ENCODE results near the gene CNKSR2. TPM values are rescaled to one million over a fixed set of nuclear protein-coding genes. Genes with fewer than 3 reads are reported as not detected.

The CNKSR2 gene
- total and polyA plus RNA-seq, 4 donors, result 0.55 to 3.3 (median 2.0) TPM

DNA sequence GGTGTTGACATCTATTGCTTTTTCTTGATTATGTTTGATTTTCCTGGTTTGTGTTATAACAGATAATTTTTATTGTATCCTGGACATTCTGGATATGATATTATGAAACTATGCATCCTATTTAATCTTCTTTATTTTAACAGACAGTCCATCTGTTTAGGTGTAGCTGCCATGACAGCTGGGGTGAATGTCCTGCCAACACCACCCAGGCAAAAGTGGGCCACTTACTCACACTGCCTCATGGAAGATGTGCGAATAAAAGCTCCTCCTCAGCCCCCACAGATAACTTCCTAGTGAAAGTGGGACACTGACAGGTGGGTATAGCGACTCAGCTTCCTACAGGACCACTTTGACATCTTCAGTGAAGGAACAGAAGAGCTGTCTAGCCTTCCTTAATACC lies 18.4 kb upstream of the CNKSR2 start:
- Histone ChIP-seq H3K27ac (ENCODE audit: low read depth in 1 of 2, low read length in 2 of 2) (no peak overlapping the region), H3K4me1 (ENCODE audit: control insufficient read depth in 4 of 4, insufficient read depth in 4 of 4, low read length in 3 of 4) (no peaks in the 10 kb centered on the region), H3K4me3 (ENCODE audit: low read depth in 1 of 3, low read length in 3 of 3) (no peak overlapping the region), H3K36me3 (ENCODE audit: control insufficient read depth in 4 of 4, insufficient read depth in 3 of 4, low read depth in 1 of 4, low read length in 3 of 4) (no peaks in the 10 kb centered on the region), H3K9ac (ENCODE audit: low read depth in 1 of 2, low read length in 2 of 2) (no peak overlapping the region), H3K27me3 (ENCODE audit: control insufficient read depth in 4 of 4, insufficient read depth in 4 of 4, low read length in 3 of 4) (no peaks in the 10 kb centered on the region), H3K9me3 (ENCODE audit: control insufficient read depth in 4 of 4, low read length in 3 of 4) (peaks cover 0 to 4% (median 0%) of the 10 kb centered on the region in 4 donors)
- TF ChIP-seq HNF4A (conservative IDR thresholded peaks at IDR 0.05) (no peak), FOXA2 (IDR thresholded peaks at IDR 0.05) (no peak), FOXA1 (IDR thresholded peaks at IDR 0.05) (no peak), TAF1 (conservative IDR thresholded peaks at IDR 0.05) (no peak), REST (IDR thresholded peaks at IDR 0.05) (no peak), NR2F2 (IDR thresholded peaks at IDR 0.05) (no peak), RAD21 (IDR thresholded peaks at IDR 0.05) (no peak), SP1 (IDR thresholded peaks at IDR 0.05) (no peak)
- TF ChIP-seq, protein P1, sequence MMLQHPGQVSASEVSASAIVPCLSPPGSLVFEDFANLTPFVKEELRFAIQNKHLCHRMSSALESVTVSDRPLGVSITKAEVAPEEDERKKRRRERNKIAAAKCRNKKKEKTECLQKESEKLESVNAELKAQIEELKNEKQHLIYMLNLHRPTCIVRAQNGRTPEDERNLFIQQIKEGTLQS (IDR thresholded peaks at IDR 0.05), result no peak
- WGBS, result 69% methylated on average over 2 of the region's 2 CpGs
- no peak for DNase-seq (ENCODE audit: low spot score)

GRCh38 chrX:21369613-21370012 lies 4.6 kb upstream of the CNKSR2 start:
- 92% methylated on average over 2 of the region's 2 CpGs for WGBS
- Histone ChIP-seq H3K9me3 (ENCODE audit: control insufficient read depth in 4 of 4, low read length in 3 of 4) (no peaks in the 10 kb centered on the region), H3K36me3 (ENCODE audit: control insufficient read depth in 4 of 4, insufficient read depth in 3 of 4, low read depth in 1 of 4, low read length in 3 of 4) (no peaks in the 10 kb centered on the region), H3K4me1 (ENCODE audit: control insufficient read depth in 4 of 4, insufficient read depth in 4 of 4, low read length in 3 of 4) (peaks cover 0 to 6% (median 1%) of the 10 kb centered on the region in 4 donors), H3K4me3 (ENCODE audit: low read depth in 1 of 3, low read length in 3 of 3) (no peak overlapping the region), H3K9ac (ENCODE audit: low read depth in 1 of 2, low read length in 2 of 2) (no peak overlapping the region), H3K27ac (ENCODE audit: low read depth in 1 of 2, low read length in 2 of 2) (no peak overlapping the region), H3K27me3 (ENCODE audit: control insufficient read depth in 4 of 4, insufficient read depth in 4 of 4, low read length in 3 of 4) (no peaks in the 10 kb centered on the region)
- TF ChIP-seq NR2F2 (IDR thresholded peaks at IDR 0.05) (no peak), RAD21 (IDR thresholded peaks at IDR 0.05) (no peak), HNF4A (conservative IDR thresholded peaks at IDR 0.05) (no peak), RXRA (IDR thresholded peaks at IDR 0.05) (no peak), EGR1 (IDR thresholded peaks at IDR 0.05; ENCODE audit: low read depth in 2 of 2) (no peak), SP1 (IDR thresholded peaks at IDR 0.05) (no peak), ZBTB33 (IDR thresholded peaks at IDR 0.05) (no peak), HNF4G (IDR thresholded peaks at IDR 0.05) (no peak), FOXA2 (IDR thresholded peaks at IDR 0.05) (no peak), FOXA1 (IDR thresholded peaks at IDR 0.05) (no peak), YY1 (IDR thresholded peaks at IDR 0.05) (no peak), TAF1 (conservative IDR thresholded peaks at IDR 0.05) (no peak)
- TF ChIP-seq, protein P2, sequence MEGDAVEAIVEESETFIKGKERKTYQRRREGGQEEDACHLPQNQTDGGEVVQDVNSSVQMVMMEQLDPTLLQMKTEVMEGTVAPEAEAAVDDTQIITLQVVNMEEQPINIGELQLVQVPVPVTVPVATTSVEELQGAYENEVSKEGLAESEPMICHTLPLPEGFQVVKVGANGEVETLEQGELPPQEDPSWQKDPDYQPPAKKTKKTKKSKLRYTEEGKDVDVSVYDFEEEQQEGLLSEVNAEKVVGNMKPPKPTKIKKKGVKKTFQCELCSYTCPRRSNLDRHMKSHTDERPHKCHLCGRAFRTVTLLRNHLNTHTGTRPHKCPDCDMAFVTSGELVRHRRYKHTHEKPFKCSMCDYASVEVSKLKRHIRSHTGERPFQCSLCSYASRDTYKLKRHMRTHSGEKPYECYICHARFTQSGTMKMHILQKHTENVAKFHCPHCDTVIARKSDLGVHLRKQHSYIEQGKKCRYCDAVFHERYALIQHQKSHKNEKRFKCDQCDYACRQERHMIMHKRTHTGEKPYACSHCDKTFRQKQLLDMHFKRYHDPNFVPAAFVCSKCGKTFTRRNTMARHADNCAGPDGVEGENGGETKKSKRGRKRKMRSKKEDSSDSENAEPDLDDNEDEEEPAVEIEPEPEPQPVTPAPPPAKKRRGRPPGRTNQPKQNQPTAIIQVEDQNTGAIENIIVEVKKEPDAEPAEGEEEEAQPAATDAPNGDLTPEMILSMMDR (IDR thresholded peaks at IDR 0.05; ENCODE audit: low read depth, low read length, missing input control), result no peak
- TF ChIP-seq, protein P3, sequence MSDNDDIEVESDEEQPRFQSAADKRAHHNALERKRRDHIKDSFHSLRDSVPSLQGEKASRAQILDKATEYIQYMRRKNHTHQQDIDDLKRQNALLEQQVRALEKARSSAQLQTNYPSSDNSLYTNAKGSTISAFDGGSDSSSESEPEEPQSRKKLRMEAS (IDR thresholded peaks at IDR 0.05), result no peak
- TF ChIP-seq, protein P1 (IDR thresholded peaks at IDR 0.05), result no peak
- no peak for DNase-seq (ENCODE audit: low spot score)
